ENCODE measurements around the gene GADD45B. TPM values are rescaled to one million over a fixed set of nuclear protein-coding genes. Genes with fewer than 3 reads are reported as not detected.

GADD45B gene
- total and polyA plus RNA-seq, 10 of the 15 experiments (the other 5 are each of a cell fraction or from before 2014, with no cell fraction given): 2.4 to 180 (median 91.1) TPM

GRCh38 chr19:2475018-2475701 is 767 bp upstream of the GADD45B start (continued):
- no peak for TF ChIP-seq HSF1 (IDR thresholded peaks at IDR 0.05; ENCODE audit: low read depth, low read length)
- TF ChIP-seq JUND (IDR thresholded peaks at IDR 0.05; ENCODE audit: low read depth, low read length): no peak
- TF ChIP-seq NR2F1 (conservative IDR thresholded peaks at IDR 0.05): peak; percentile 52
- TF ChIP-seq CBFB (IDR thresholded peaks at IDR 0.05; ENCODE audit: low read depth): no peak
- 0 out of 2 replicates have a peak, but pooled peaks have one; percentile 7 for TF ChIP-seq PAX5 (IDR thresholded peaks at IDR 0.05; ENCODE audit: borderline replicate concordance, low read depth, low read length)
- no peak for TF ChIP-seq IRF3 (IDR thresholded peaks at IDR 0.05)
- TF ChIP-seq REST (IDR thresholded peaks at IDR 0.05; ENCODE audit: low read depth, low read length): no peak
- TF ChIP-seq RUNX3 (IDR thresholded peaks at IDR 0.05; ENCODE audit: low read length): no peak
- TF ChIP-seq MTA3 (IDR thresholded peaks at IDR 0.05; ENCODE audit: borderline replicate concordance, low read length): peak; percentile 28; the same call in 1 of the 2 replicates
- TF ChIP-seq RB1 (IDR thresholded peaks at IDR 0.05; ENCODE audit: borderline replicate concordance): no peak
- no peak for TF ChIP-seq TAF1 (IDR thresholded peaks at IDR 0.05; ENCODE audit: borderline replicate concordance, low read depth, low read length)
- peak; percentile 96; the same call in 1 of the 2 replicates for TF ChIP-seq KDM1A (IDR thresholded peaks at IDR 0.05; ENCODE audit: borderline replicate concordance)
- no peak for TF ChIP-seq NFYA (IDR thresholded peaks at IDR 0.05; ENCODE audit: borderline replicate concordance, low read depth, low read length)
- no peak; the same call in none of the 2 replicates for TF ChIP-seq GATAD2B (conservative IDR thresholded peaks at IDR 0.05; ENCODE audit: low read depth)
- no peak for TF ChIP-seq CEBPZ (IDR thresholded peaks at IDR 0.05; ENCODE audit: low read depth, low read length)
- no peak for TF ChIP-seq SMAD1 (IDR thresholded peaks at IDR 0.05; ENCODE audit: low read depth, partially characterized antibody)
